ENCODE measurements around the gene STRIT1. TPM values are rescaled to one million over a fixed set of nuclear protein-coding genes. Genes with fewer than 3 reads are reported as not detected.

The STRIT1 gene
- total and polyA plus RNA-seq, 9 of the 15 experiments (the other 6 are each of a cell fraction or from before 2014, with no cell fraction given) = not detected

- TF ChIP-seq CXXC5 (CRISPR knock-in tag; IDR thresholded peaks at IDR 0.05) = no peak
- no peak for TF ChIP-seq ZBTB40 (IDR thresholded peaks at IDR 0.05)
- no peak for TF ChIP-seq ZBTB40 (CRISPR knock-in tag; IDR thresholded peaks at IDR 0.05)
- TF ChIP-seq, protein P1, sequence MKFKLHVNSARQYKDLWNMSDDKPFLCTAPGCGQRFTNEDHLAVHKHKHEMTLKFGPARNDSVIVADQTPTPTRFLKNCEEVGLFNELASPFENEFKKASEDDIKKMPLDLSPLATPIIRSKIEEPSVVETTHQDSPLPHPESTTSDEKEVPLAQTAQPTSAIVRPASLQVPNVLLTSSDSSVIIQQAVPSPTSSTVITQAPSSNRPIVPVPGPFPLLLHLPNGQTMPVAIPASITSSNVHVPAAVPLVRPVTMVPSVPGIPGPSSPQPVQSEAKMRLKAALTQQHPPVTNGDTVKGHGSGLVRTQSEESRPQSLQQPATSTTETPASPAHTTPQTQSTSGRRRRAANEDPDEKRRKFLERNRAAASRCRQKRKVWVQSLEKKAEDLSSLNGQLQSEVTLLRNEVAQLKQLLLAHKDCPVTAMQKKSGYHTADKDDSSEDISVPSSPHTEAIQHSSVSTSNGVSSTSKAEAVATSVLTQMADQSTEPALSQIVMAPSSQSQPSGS (CRISPR knock-in tag; IDR thresholded peaks at IDR 0.05) = no peak
- TF ChIP-seq POLR2A (conservative IDR thresholded peaks at IDR 0.05) = no peak
- TF ChIP-seq MITF (IDR thresholded peaks at IDR 0.05) = no peak
- TF ChIP-seq HDAC3 (IDR thresholded peaks at IDR 0.05; ENCODE audit: borderline replicate concordance, partially characterized antibody) = no peak
- no peak for TF ChIP-seq BHLHE40 (IDR thresholded peaks at IDR 0.05; ENCODE audit: low read length)
- TF ChIP-seq POLR2AphosphoS2 (IDR thresholded peaks at IDR 0.05; ENCODE audit: low read length) = no peak
- TF ChIP-seq RB1 (IDR thresholded peaks at IDR 0.05; ENCODE audit: low read depth) = no peak
- no peak for TF ChIP-seq CREM (IDR thresholded peaks at IDR 0.05; ENCODE audit: low read depth)
- no peak for TF ChIP-seq ERF (CRISPR knock-in tag; IDR thresholded peaks at IDR 0.05)
- TF ChIP-seq, protein P2, sequence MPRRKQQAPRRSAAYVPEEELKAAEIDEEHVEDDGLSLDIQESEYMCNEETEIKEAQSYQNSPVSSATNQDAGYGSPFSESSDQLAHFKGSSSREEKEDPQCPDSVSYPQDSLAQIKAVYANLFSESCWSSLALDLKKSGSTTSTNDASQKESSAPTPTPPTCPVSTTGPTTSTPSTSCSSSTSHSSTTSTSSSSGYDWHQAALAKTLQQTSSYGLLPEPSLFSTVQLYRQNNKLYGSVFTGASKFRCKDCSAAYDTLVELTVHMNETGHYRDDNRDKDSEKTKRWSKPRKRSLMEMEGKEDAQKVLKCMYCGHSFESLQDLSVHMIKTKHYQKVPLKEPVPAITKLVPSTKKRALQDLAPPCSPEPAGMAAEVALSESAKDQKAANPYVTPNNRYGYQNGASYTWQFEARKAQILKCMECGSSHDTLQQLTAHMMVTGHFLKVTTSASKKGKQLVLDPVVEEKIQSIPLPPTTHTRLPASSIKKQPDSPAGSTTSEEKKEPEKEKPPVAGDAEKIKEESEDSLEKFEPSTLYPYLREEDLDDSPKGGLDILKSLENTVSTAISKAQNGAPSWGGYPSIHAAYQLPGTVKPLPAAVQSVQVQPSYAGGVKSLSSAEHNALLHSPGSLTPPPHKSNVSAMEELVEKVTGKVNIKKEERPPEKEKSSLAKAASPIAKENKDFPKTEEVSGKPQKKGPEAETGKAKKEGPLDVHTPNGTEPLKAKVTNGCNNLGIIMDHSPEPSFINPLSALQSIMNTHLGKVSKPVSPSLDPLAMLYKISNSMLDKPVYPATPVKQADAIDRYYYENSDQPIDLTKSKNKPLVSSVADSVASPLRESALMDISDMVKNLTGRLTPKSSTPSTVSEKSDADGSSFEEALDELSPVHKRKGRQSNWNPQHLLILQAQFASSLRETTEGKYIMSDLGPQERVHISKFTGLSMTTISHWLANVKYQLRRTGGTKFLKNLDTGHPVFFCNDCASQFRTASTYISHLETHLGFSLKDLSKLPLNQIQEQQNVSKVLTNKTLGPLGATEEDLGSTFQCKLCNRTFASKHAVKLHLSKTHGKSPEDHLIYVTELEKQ (CRISPR knock-in tag; IDR thresholded peaks at IDR 0.05) = no peak
Observed at GRCh38 chr3:155248531-155249187, 44.8 kb downstream of the STRIT1 start (continued).
